ENCODE results near the gene DMAC2L.
A peak's percentile ranks its signal among the peaks of the same experiment; 100 is the strongest.
"Not testable (repeated sequence)": the region's sequence is repeated elsewhere in the genome, so short reads cannot be mapped to it uniquely, and the experiment has no call there.

DMAC2L gene

GRCh38 chr14:50357124-50357523 is 45.0 kb downstream of the DMAC2L start:
- no peak for DNase-seq

DNA sequence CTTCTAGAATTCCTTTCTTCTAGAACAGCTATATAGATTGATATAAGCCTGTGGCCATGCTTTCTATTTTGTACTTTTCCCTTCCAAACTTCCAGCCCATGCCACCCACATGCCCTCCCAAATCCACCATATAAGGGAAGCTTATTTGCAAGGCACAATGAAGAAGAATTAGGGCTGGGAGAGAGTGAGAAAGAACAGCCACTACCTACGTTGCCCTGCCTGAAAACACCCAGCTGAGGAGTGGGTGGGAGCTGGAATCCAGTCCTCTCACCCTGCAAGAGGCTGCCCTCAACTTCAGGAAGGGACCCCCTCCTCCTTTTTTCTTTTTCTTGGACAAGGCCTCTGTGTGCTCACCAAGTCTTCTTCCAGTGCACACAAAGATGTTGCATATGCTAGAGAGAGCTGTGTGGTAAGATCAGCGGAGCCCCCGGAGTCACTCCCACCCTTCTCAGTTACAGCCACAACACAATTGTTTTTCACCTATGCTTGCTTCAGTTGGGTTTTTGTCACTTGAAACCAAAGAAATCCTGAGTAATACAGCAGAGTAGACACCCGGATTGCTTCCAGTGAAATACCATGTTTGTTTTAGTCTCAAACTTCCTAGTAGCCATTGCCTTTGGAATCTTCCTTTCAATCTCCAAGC is 45.8 kb downstream of the DMAC2L start:
- no peak for DNase-seq

- DNase-seq: no peak
Observed at GRCh38 chr14:50359631-50360030, 47.5 kb downstream of the DMAC2L start.

DNA sequence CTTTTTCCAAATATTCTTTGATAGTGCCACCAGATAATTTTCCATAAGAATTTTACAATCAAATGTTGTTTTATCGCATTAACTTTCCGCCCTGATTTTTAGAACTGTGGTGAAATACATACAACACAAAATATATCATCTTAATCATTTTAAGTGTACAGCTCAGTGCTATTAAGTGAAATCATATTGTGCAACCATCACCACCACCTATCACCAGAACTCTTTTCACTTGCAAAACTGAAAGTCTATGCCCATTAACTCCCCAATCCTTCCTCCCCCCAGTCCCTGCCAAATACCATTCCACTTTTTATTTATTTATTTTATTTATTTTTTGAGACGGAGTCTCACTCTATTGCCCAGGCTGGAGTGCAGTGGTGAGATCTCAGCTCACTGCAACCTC is 48.0 kb downstream of the DMAC2L start:
- no peak for DNase-seq

DNA sequence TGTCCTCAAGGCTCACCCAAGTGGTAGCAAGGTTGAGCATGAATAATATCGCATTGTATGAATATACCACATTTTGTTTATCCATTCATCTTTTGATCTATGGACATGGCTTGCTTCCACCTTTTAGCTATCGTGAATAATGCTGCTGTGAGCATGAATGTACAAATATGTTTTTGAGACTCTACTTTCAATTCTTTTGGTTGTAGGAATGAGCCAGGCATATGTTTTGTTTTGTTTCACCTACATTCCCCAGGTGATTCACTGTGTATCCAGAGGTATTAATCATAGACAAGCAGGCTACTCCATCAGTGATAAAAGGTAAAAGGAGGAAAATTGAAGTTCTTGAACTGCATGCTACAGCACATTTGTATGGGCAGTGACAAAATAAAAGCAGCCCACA is 48.7 kb downstream of the DMAC2L start:
- no peak for DNase-seq

- not testable (repeated sequence) for DNase-seq
Observed at GRCh38 chr14:50361473-50362403, 49.6 kb downstream of the DMAC2L start.

DNA sequence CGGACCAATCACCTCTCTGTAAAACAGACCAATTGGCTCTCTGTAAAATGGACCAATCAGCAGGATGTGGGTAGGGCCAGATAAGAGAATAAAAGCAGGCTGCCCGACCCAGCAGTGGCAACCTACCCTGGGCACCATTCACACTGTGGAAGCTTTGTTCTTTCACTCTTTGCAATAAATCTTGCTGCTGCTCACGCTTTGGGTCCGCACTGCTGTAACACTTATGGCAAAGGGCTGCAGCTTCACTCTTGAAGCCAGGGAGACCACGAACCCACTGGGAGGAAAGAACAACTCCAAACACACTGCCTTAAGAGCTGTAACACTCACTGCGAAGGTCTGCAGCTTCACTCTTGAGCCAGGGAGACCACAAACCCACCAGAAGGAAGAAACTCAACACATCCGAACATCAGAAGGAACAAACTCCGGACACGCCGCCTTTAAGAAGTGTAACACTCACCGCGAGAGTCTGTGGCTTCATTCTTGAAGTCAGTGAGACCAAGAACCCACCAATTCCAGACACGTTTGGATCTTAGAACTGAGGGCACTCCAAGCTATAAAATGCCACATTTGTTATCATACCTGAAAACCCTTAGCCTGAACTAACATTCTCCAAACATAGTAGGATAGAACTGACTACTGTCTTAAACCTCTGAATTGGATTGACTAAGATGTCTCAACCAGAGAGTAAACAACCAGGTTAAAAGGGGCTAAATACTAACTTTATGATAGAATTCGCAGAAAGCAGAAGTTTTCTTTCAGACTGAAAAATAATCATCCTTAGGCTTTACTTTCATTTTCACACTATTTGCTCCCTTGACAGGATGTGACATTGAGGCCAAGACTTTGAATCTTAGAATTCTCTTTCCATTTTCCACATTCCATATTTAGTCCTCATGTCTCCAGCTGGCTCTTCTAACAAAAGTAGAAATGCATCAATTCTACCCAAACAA is 50.9 kb downstream of the DMAC2L start:
- no peak for DNase-seq

- DNase-seq: peak in 1 of 2 experiments; percentile 26
Observed at GRCh38 chr14:50363714-50364111, 51.6 kb downstream of the DMAC2L start.

DNA sequence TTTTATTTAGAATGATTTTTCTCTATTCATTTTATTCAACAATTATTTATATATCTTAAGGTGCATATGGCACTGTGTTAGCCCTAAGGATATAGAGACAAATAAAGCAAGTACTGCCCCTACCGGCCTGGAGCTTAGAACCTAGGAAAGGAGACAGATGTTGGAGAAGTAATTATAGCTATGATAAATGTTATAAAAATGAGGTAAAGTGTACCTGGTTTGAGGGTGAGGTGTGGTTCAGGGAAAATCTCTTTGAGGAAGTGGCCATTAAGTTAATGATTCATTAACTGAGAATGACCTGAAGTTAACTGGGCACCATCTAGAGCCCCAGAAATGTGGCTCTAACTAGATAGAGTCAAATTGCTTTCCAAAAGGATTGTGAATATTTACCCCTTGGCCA is 52.7 kb downstream of the DMAC2L start:
- DNase-seq: no peak

DNA sequence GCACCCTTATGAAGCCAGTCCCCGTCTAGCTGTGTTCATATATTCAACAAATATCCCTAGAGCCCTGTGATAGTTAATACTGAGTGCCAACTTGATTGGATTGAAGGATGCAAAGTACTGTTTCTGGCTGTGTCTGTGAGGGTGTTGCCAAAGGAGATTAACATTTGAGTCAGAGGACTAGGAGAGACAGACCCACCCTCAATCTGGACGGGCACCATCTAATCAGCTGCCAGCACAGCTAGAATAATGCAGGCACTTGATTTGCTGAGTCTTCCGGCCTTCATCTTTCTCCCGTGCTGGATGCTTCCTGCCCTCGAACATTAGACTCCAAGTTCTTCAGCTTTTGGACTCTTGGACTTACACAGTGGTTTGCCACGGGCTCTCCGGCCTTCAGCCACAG is 53.4 kb downstream of the DMAC2L start:
- DNase-seq: not testable (repeated sequence)

GRCh38 chr14:50366115-50366514 is 54.0 kb downstream of the DMAC2L start:
- DNase-seq: no peak

GRCh38 chr14:50366589-50366988 is 54.5 kb downstream of the DMAC2L start:
- no peak for DNase-seq

GRCh38 chr14:50371546-50371945 is 59.4 kb downstream of the DMAC2L start:
- DNase-seq: no peak

GRCh38 chr14:50373959-50374358 is 61.8 kb downstream of the DMAC2L start:
- DNase-seq: no peak

DNA sequence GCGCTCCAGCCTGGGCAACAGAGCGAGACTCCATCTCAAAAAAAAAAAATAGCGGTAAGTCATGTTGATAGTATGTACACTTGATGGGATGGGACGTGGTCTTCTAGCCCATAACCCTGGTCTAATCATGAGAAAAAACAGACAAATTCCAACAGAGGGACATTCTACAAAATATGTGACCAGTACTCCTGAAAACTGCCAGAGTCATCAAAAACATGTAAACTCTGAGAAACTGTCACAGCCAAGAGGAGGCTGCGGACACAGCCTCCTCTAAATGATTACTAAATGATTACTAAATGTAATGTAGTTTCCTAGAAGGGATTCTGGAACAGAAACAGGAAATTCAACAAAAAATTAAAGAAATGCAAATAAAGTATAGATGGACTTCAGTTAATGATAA is 63.6 kb downstream of the DMAC2L start:
- DNase-seq: no peak

Data from SW 1271 (cell line).